Loucy (cell line): ENCODE data around the gene PPP1R14C.

Source experiments
- H2AFZ ChIP-seq: fragments of 200-600 bp; sonication (generic); 2 replicates; pipeline ENCODE4 v1.6.0; 2016; ENCODE audit warnings: antibody characterized with exemption, mild to moderate bottlenecking, low read length, moderate library complexity
- H3F3A ChIP-seq: fragments of 200-600 bp; 2 replicates; pipeline ENCODE4 v1.6.0; 2016; ENCODE audit warnings: antibody characterized with exemption, low read depth, mild to moderate bottlenecking
- H3K27me3 ChIP-seq: fragments of 200-600 bp; sonication (generic); 2 replicates; pipeline ENCODE4 v1.6.1; 2014; ENCODE audit warnings: low read length, mild to moderate bottlenecking; ENCODE audit not compliant: insufficient read depth, poor library complexity, severe bottlenecking
- H3K36me3 ChIP-seq: fragments of 200-600 bp; sonication (generic); 2 replicates; pipeline ENCODE4 v1.6.1; 2016; ENCODE audit warnings: low read length; ENCODE audit not compliant: insufficient read depth
- H3K4me1 ChIP-seq: fragments of 200-600 bp; sonication (generic); 2 replicates; pipeline ENCODE4 v1.5.1; 2014; ENCODE audit warnings: low read length, mild to moderate bottlenecking; ENCODE audit not compliant: insufficient read depth, poor library complexity, severe bottlenecking
- H3K4me2 ChIP-seq: fragments of 200-600 bp; sonication (generic); 2 replicates; pipeline ENCODE4 v1.6.0; 2014; ENCODE audit warnings: antibody characterized with exemption, low read length, low read depth, mild to moderate bottlenecking; ENCODE audit not compliant: poor library complexity, severe bottlenecking
- H3K4me3 ChIP-seq: fragments of 200-600 bp; sonication (generic); 2 replicates; pipeline ENCODE4 v1.5.1; 2014; ENCODE audit warnings: low read length, mild to moderate bottlenecking, mixed read lengths; ENCODE audit not compliant: poor library complexity, severe bottlenecking
- H3K79me2 ChIP-seq: fragments of 200-600 bp; sonication (generic); 2 replicates; pipeline ENCODE4 v1.6.1; 2014; ENCODE audit warnings: low read length; ENCODE audit not compliant: insufficient read depth
- H3K9ac ChIP-seq: fragments of 200-600 bp; sonication (generic); 2 replicates; pipeline ENCODE4 v1.6.0; 2014; ENCODE audit warnings: mild to moderate bottlenecking, low read depth, low read length, moderate library complexity; ENCODE audit not compliant: poor library complexity, severe bottlenecking
- H3K9me2 ChIP-seq: fragments of 200-600 bp; sonication (generic); replicated peaks from 2 replicates; pipeline ENCODE4 v1.6.1; 2016; ENCODE audit warnings: low read depth, low read length, mixed read lengths
- H3K9me3 ChIP-seq: fragments of 200-600 bp; sonication (generic); 2 replicates; pipeline ENCODE4 v1.6.1; 2014; ENCODE audit warnings: mild to moderate bottlenecking, antibody characterized with exemption, low read length, low read depth; ENCODE audit not compliant: insufficient read depth
- H4K20me1 ChIP-seq: fragments of 200-600 bp; sonication (generic); 2 replicates; pipeline ENCODE4 v1.6.0; 2014; ENCODE audit warnings: antibody characterized with exemption, low read length, mild to moderate bottlenecking; ENCODE audit not compliant: insufficient read depth, poor library complexity, severe bottlenecking
- CTCF ChIP-seq: fragments of 200-600 bp; sonication (generic); conservative IDR thresholded peaks from 2 replicates; pipeline ENCODE4 v1.5.1; 2014; ENCODE audit warnings: mild to moderate bottlenecking, antibody characterized with exemption, low read length
- EZH2phosphoT487 ChIP-seq: fragments of 200-600 bp; IDR thresholded peaks from 2 replicates; pipeline ENCODE4 v1.6.1; 2018; ENCODE audit warnings: antibody characterized with exemption, mild to moderate bottlenecking, moderate library complexity, borderline replicate concordance

The PPP1R14C gene

GRCh38 chr6:150279533-150279932 lies 136.7 kb downstream of the PPP1R14C start:
- no peaks in the 10 kb centered on the region for H3K79me2 ChIP-seq
- no peaks in the 10 kb centered on the region for H4K20me1 ChIP-seq
- H3K9ac ChIP-seq: no peak overlapping the region
- no peaks in the 10 kb centered on the region for H3K9me2 ChIP-seq
- H3K36me3 ChIP-seq: no peaks in the 10 kb centered on the region
- no peaks in the 10 kb centered on the region for H3F3A ChIP-seq
- TF ChIP-seq EZH2phosphoT487 (no peak), CTCF (no peak)
- H3K4me2 ChIP-seq: no peak overlapping the region
- H3K4me3 ChIP-seq: no peak overlapping the region
- H3K27me3 ChIP-seq: no peaks in the 10 kb centered on the region
- H3K9me3 ChIP-seq: no peaks in the 10 kb centered on the region
- no peak overlapping the region for H2AFZ ChIP-seq
- H3K4me1 ChIP-seq: no peaks in the 10 kb centered on the region

GRCh38 chr6:150280703-150281102 lies 137.9 kb downstream of the PPP1R14C start:
- no peak overlapping the region for H3K9ac ChIP-seq
- TF ChIP-seq CTCF (no peak), EZH2phosphoT487 (no peak)
- H3K9me2 ChIP-seq: no peaks in the 10 kb centered on the region
- no peaks in the 10 kb centered on the region for H4K20me1 ChIP-seq
- H2AFZ ChIP-seq: no peak overlapping the region
- H3K9me3 ChIP-seq: no peaks in the 10 kb centered on the region
- no peak overlapping the region for H3K4me3 ChIP-seq
- no peaks in the 10 kb centered on the region for H3K36me3 ChIP-seq
- H3K4me1 ChIP-seq: no peaks in the 10 kb centered on the region
- no peaks in the 10 kb centered on the region for H3K79me2 ChIP-seq
- H3K4me2 ChIP-seq: no peak overlapping the region
- no peaks in the 10 kb centered on the region for H3F3A ChIP-seq
- no peaks in the 10 kb centered on the region for H3K27me3 ChIP-seq

GRCh38 chr6:150281767-150282166 lies 138.9 kb downstream of the PPP1R14C start:
- Histone ChIP-seq H3F3A (no peaks in the 10 kb centered on the region), H3K27me3 (no peaks in the 10 kb centered on the region), H4K20me1 (no peaks in the 10 kb centered on the region), H3K4me1 (no peaks in the 10 kb centered on the region), H3K9ac (no peak overlapping the region), H3K4me2 (no peak overlapping the region), H3K79me2 (no peaks in the 10 kb centered on the region), H2AFZ (no peak overlapping the region), H3K9me3 (no peaks in the 10 kb centered on the region), H3K9me2 (no peaks in the 10 kb centered on the region), H3K36me3 (no peaks in the 10 kb centered on the region), H3K4me3 (no peak overlapping the region)
- TF ChIP-seq EZH2phosphoT487: no peak
- no peak for TF ChIP-seq CTCF
